GM19025 (cell line): ENCODE data around the gene FAM81B.

Experiments
- ATAC-seq: cut with Tn5 transposase; IDR thresholded peaks from one replicate; pipeline ENCODE4 v1.9.1; 2021; ENCODE audit warnings: mild to moderate bottlenecking, low read depth, moderate library complexity; ENCODE audit not compliant: unreplicated experiment

FAM81B gene

GRCh38 chr5:95398989-95399388 is 7.8 kb downstream of the FAM81B start:
- ATAC-seq: no peak

- ATAC-seq: no peak
These were observed 10.5 kb downstream of the FAM81B start for GRCh38 chr5:95401626-95402025.

GRCh38 chr5:95403996-95404395 is 12.8 kb downstream of the FAM81B start:
- ATAC-seq: no peak

GRCh38 chr5:95406426-95407090 is 15.4 kb downstream of the FAM81B start:
- no peak for ATAC-seq

- ATAC-seq: no peak
These were observed 19.1 kb downstream of the FAM81B start for GRCh38 chr5:95410279-95410678.

- no peak for ATAC-seq
These were observed 20.3 kb downstream of the FAM81B start for GRCh38 chr5:95411474-95411873.

GRCh38 chr5:95414451-95414850 is 23.3 kb downstream of the FAM81B start:
- no peak for ATAC-seq

GRCh38 chr5:95417971-95418370 is 26.8 kb downstream of the FAM81B start:
- no peak for ATAC-seq

GRCh38 chr5:95422838-95423237 is 31.7 kb downstream of the FAM81B start:
- ATAC-seq: no peak

- ATAC-seq: no peak
These were observed 32.9 kb downstream of the FAM81B start for GRCh38 chr5:95424016-95424415.

GRCh38 chr5:95424526-95424925 is 33.4 kb downstream of the FAM81B start:
- ATAC-seq: no peak

GRCh38 chr5:95426227-95426626 is 35.1 kb downstream of the FAM81B start:
- no peak for ATAC-seq

- ATAC-seq: no peak
These were observed 41.6 kb downstream of the FAM81B start for GRCh38 chr5:95432779-95433178.

GRCh38 chr5:95439801-95440493 is 48.8 kb downstream of the FAM81B start:
- ATAC-seq: no peak

GRCh38 chr5:95440825-95441224 is 49.7 kb downstream of the FAM81B start:
- no peak for ATAC-seq

GRCh38 chr5:95441636-95442035 is 50.5 kb downstream of the FAM81B start:
- no peak for ATAC-seq

- ATAC-seq: no peak
These were observed 54.3 kb downstream of the FAM81B start for GRCh38 chr5:95445442-95445841.

GRCh38 chr5:95445995-95446394 is 54.8 kb downstream of the FAM81B start:
- no peak for ATAC-seq

GRCh38 chr5:95446560-95447221 is 55.5 kb downstream of the FAM81B start:
- ATAC-seq: no peak

GRCh38 chr5:95447961-95448360 is 56.8 kb downstream of the FAM81B start:
- no peak for ATAC-seq

GRCh38 chr5:95448789-95449188 is 57.6 kb downstream of the FAM81B start:
- no peak for ATAC-seq

GRCh38 chr5:95449460-95449859 is 58.3 kb downstream of the FAM81B start:
- ATAC-seq: no peak
